Measurements from ENCODE around the gene PCDHGB1. TPM values are rescaled to one million over a fixed set of nuclear protein-coding genes. Genes with fewer than 3 reads are reported as not detected.

Gene PCDHGB1
- total RNA-seq, 1 donor, result 2.2 TPM

- no peak for DNase-seq (ENCODE audit: low read depth)
- H3K4me3 ChIP-seq (ENCODE audit: low read depth, low read length), result no peak overlapping the region
- TF ChIP-seq CTCF (IDR thresholded peaks at IDR 0.05; ENCODE audit: insufficient read depth, low read depth, low read length), result no peak
Observed at GRCh38 chr5:141360685-141361084, 10.8 kb downstream of the PCDHGB1 start.

GRCh38 chr5:141362719-141363118 lies 12.8 kb downstream of the PCDHGB1 start:
- no peak for DNase-seq (ENCODE audit: low read depth)
- no peak for TF ChIP-seq CTCF (IDR thresholded peaks at IDR 0.05; ENCODE audit: insufficient read depth, low read depth, low read length)
- H3K4me3 ChIP-seq (ENCODE audit: low read depth, low read length), result no peak overlapping the region

GRCh38 chr5:141363952-141364660 lies 14.2 kb downstream of the PCDHGB1 start, which contains the start of gene PCDHGA5:
Gene PCDHGA5, plus strand, starts transcription at chr5:141364162. Its CDS starts 169 bp downstream, at chr5:141364331.
- peak; percentile 2 for TF ChIP-seq CTCF (IDR thresholded peaks at IDR 0.05; ENCODE audit: insufficient read depth, low read depth, low read length)
- H3K4me3 ChIP-seq (ENCODE audit: low read depth, low read length), result no peak within 1 kb of the TSS
- no peak for DNase-seq (ENCODE audit: low read depth)

- no peak for DNase-seq (ENCODE audit: low read depth)
- no peak for TF ChIP-seq CTCF (IDR thresholded peaks at IDR 0.05; ENCODE audit: insufficient read depth, low read depth, low read length)
- no peak overlapping the region for H3K4me3 ChIP-seq (ENCODE audit: low read depth, low read length)
Observed at GRCh38 chr5:141366016-141366896, 16.4 kb downstream of the PCDHGB1 start.

GRCh38 chr5:141369994-141370848 lies 20.3 kb downstream of the PCDHGB1 start, which contains the start of gene PCDHGB3:
Gene PCDHGB3, plus strand, starts transcription at chr5:141370242. Its CDS starts 153 bp downstream, at chr5:141370395.
- peak; percentile 54 for DNase-seq (ENCODE audit: low read depth)
- peak within 1 kb of the TSS; percentile 31 for H3K4me3 ChIP-seq (ENCODE audit: low read depth, low read length)
- TF ChIP-seq CTCF (IDR thresholded peaks at IDR 0.05; ENCODE audit: insufficient read depth, low read depth, low read length), result peak; percentile 50

All from fibroblast of villous mesenchyme (primary cell).